NOMO-1 (cell line): Measurements from ENCODE around the gene B3GALT6.

Source experiments
- DNase-seq, 2 experiments: peaks; one replicate each; lab custom pipeline; 2025; ENCODE audit not compliant: unreplicated experiment in 2 of 2; lab: John Stamatoyannopoulos, UW

Gene B3GALT6

GRCh38 chr1:1259951-1260600 is 28.0 kb downstream of the B3GALT6 start:
- DNase-seq: peak; percentile 70 to 78

- DNase-seq: no peak
These were observed 29.0 kb downstream of the B3GALT6 start for GRCh38 chr1:1260843-1261560.

GRCh38 chr1:1262071-1262470 is 30.0 kb downstream of the B3GALT6 start:
- DNase-seq: no peak

GRCh38 chr1:1262758-1263157 is 30.7 kb downstream of the B3GALT6 start:
- no peak for DNase-seq

GRCh38 chr1:1264026-1264425 is 32.0 kb downstream of the B3GALT6 start:
- no peak for DNase-seq

- DNase-seq: no peak
These were observed 32.8 kb downstream of the B3GALT6 start for GRCh38 chr1:1264868-1265272.

- DNase-seq: no peak
These were observed 35.6 kb downstream of the B3GALT6 start for GRCh38 chr1:1267488-1268283.

GRCh38 chr1:1268284-1268682 is 36.2 kb downstream of the B3GALT6 start:
- DNase-seq: no peak

GRCh38 chr1:1270813-1271212 is 38.8 kb downstream of the B3GALT6 start:
- no peak for DNase-seq

- peak in 1 of 2 experiments; percentile 7 for DNase-seq
These were observed 40.5 kb downstream of the B3GALT6 start for GRCh38 chr1:1272341-1273208.

GRCh38 chr1:1273209-1273511 is 41.1 kb downstream of the B3GALT6 start:
- DNase-seq: no peak

GRCh38 chr1:1273512-1274298 is 41.7 kb downstream of the B3GALT6 start, which contains the start of gene UBE2J2:
TSS of gene UBE2J2 (minus strand) at chr1:1273854. CDS start at chr1:1267992, 5,862 bp downstream.
- peak; percentile 82 to 83 for DNase-seq

- DNase-seq: no peak
These were observed 42.4 kb downstream of the B3GALT6 start for GRCh38 chr1:1274299-1274930.

GRCh38 chr1:1274931-1275431 is 42.9 kb downstream of the B3GALT6 start:
- DNase-seq: no peak

GRCh38 chr1:1275836-1276235 is 43.8 kb downstream of the B3GALT6 start:
- no peak for DNase-seq

- no peak for DNase-seq
These were observed 46.6 kb downstream of the B3GALT6 start for GRCh38 chr1:1278620-1279019.

GRCh38 chr1:1279028-1279427 is 47.0 kb downstream of the B3GALT6 start:
- no peak for DNase-seq

- DNase-seq: no peak
These were observed 48.9 kb downstream of the B3GALT6 start for GRCh38 chr1:1280782-1281481.
